ENCODE data around the gene STPG3.

Gene STPG3

GRCh38 chr9:137275203-137275587, 24.1 kb downstream of the STPG3 start:
- H3K4me3 ChIP-seq (replicated peaks; ENCODE audit: low read depth, low read length), result no peak overlapping the region
- TF ChIP-seq CTCF (IDR thresholded peaks at IDR 0.05; ENCODE audit: low read depth, low read length, missing control alignments), result no peak
- DNase-seq (ENCODE audit: extremely low read depth, low read depth), result no peak

GRCh38 chr9:137275588-137276472, 24.7 kb downstream of the STPG3 start:
- no peak overlapping the region for H3K4me3 ChIP-seq (replicated peaks; ENCODE audit: low read depth, low read length)
- no peak for TF ChIP-seq CTCF (IDR thresholded peaks at IDR 0.05; ENCODE audit: low read depth, low read length, missing control alignments)

GRCh38 chr9:137276473-137277328, 25.6 kb downstream of the STPG3 start:
- TF ChIP-seq CTCF (IDR thresholded peaks at IDR 0.05; ENCODE audit: low read depth, low read length, missing control alignments), result no peak
- peak overlapping the region; percentile 65 for H3K4me3 ChIP-seq (replicated peaks; ENCODE audit: low read depth, low read length)
- DNase-seq (ENCODE audit: extremely low read depth, low read depth), result peak; percentile 59

More at GRCh38 chr9:137275588-137276472, 24.7 kb downstream of the STPG3 start:
- DNase-seq (ENCODE audit: extremely low read depth, low read depth), result no peak

GRCh38 chr9:137277329-137278041, 26.4 kb downstream of the STPG3 start, which contains the start of gene TOR4A:
Gene TOR4A (plus strand): TSS chr9:137277726. CDS start chr9:137278690, 964 bp downstream.
- peak within 1 kb of the TSS; percentile 65 for H3K4me3 ChIP-seq (replicated peaks; ENCODE audit: low read depth, low read length)
- DNase-seq (ENCODE audit: extremely low read depth, low read depth), result peak; percentile 72
- TF ChIP-seq CTCF (IDR thresholded peaks at IDR 0.05; ENCODE audit: low read depth, low read length, missing control alignments), result peak; percentile 41

GRCh38 chr9:137278061-137278701, 27.1 kb downstream of the STPG3 start:
- TF ChIP-seq CTCF (IDR thresholded peaks at IDR 0.05; ENCODE audit: low read depth, low read length, missing control alignments), result no peak
- peak overlapping the region; percentile 65 for H3K4me3 ChIP-seq (replicated peaks; ENCODE audit: low read depth, low read length)
- no peak for DNase-seq (ENCODE audit: extremely low read depth, low read depth)

All from HFF-Myc (cell line).